Heart left ventricle (tissue), 16 donors: Measurements from ENCODE around the gene CDCA4. TPM values are rescaled to one million over a fixed set of nuclear protein-coding genes. Genes with fewer than 3 reads are reported as not detected.

ENCODE experiments used
- ATAC-seq, 4 donors: fragments of 200-7000 bp; cut with Tn5 transposase; one replicate each; pipeline ENCODE4 v1.9.1; 2020 to 2022; ENCODE audit warnings: moderate library complexity in 4 of 4, mild to moderate bottlenecking in 3 of 4, moderate number of reproducible peaks in 1 of 4
- DNase-seq, 5 donors: peaks; one replicate each; pipeline ENCODE4 v3.0.0-alpha.2; 2020
- H3K27ac ChIP-seq, 12 donors: fragments of 200-600 bp; sonication (generic) in 4 of 12; one replicate each; pipeline versions ENCODE4 v1.5.0 to v1.8.0; 2016 to 2022; ENCODE audit warnings: mild to moderate bottlenecking in 2 of 12
- H3K27me3 ChIP-seq, 9 donors: fragments of 200-600 bp; sonication (generic) in 2 of 9; one replicate each; pipeline versions ENCODE4 v1.5.1 to v1.8.0; 2016 to 2022; ENCODE audit warnings: mild to moderate bottlenecking in 3 of 9
- H3K36me3 ChIP-seq, 9 donors: fragments of 200-600 bp; sonication (generic) in 2 of 9; one replicate each; pipeline versions ENCODE4 v1.5.0 to v1.8.0; 2018 to 2022; ENCODE audit warnings: mild to moderate bottlenecking in 2 of 9
- H3K4me1 ChIP-seq, 12 donors: fragments of 200-600 bp; sonication (generic) in 4 of 12; one replicate each; pipeline versions ENCODE4 v1.5.0 to v1.8.0; 2016 to 2022; ENCODE audit warnings: mild to moderate bottlenecking in 3 of 12
- H3K4me3 ChIP-seq, 12 donors: fragments of 200-600 bp; sonication (generic) in 4 of 12; one replicate each; pipeline versions ENCODE4 v1.5.0 to v1.8.0; 2017 to 2022; ENCODE audit warnings: mild to moderate bottlenecking in 9 of 12, moderate library complexity in 4 of 12
- H3K9me3 ChIP-seq, 12 donors: fragments of 200-600 bp; sonication (generic) in 4 of 12; one replicate each; pipeline versions ENCODE4 v1.5.0 to v1.8.0; 2016 to 2022; ENCODE audit warnings: mild to moderate bottlenecking in 1 of 12
- CTCF ChIP-seq, 12 donors: fragments of 200-600 bp; sonication (generic) in 4 of 12; IDR thresholded peaks; one replicate each; pipeline versions ENCODE4 v1.5.0 to v1.8.0; 2018 to 2022; ENCODE audit warnings: antibody characterized with exemption in 12 of 12, mild to moderate bottlenecking in 5 of 12
- POLR2A ChIP-seq, 2 donors: fragments of 450-650 bp; IDR thresholded peaks; one replicate each; pipeline ENCODE4 v1.6.1; 2017; ENCODE audit warnings: antibody characterized with exemption in 2 of 2, mild to moderate bottlenecking in 2 of 2, moderate library complexity in 2 of 2
- WGBS, 4 donors: extraction: QIAGEN DNeasy Blood & Tissue Kit in 2 of 4; methylation state at CpG; one replicate each; pipeline versions ENCODE4 v1.1.5 to v1.1.7; 2013 to 2018; 5-methylcytosine and 5-hydroxymethylcytosine counted together
- intact Hi-C, 10 donors: fragments of 100-400 bp; cut with DNase I; formaldehyde crosslinking; loops; one replicate each; pipeline versions ENCODE4 v1.11.1 to v1.14.2; 2022
- polyA plus RNA-seq, 2 donors: library from polyadenylated mRNA; stranded (reverse); fragments of 200-250 nt; gene quantifications; one replicate each; pipeline ENCODE4 v1.2.3, GENCODE V29; 2013
- total RNA-seq, 9 donors: library from RNA; depleted of rRNA in 2 of 9; stranded (reverse); fragments of >200 nt in 2 of 9; fragmentation: NEBNext Ultra II Directional in 3 of 9; extraction: Animal tissue kit (Norgen Biotek cat#: 25700) in 3 of 9; gene quantifications; one replicate each; pipeline versions ENCODE4 v1.1.0 to v1.2.4, GENCODE V29; 2016 to 2023
- donor health status: ischemic (EF 13 %, LVEDD 7.1; RV severe dilation, severe dysfunction).
- donor health status: healthy with polysubstance abuse.
- donor health status: DM: no; HTN: yes; CAD: no.
- donor health status: DM: no; HTN: no; CAD: no.
- donor health status: ischemic (EF 25% LVEDD 6.9; RV normal size, moderate dysfunction).
- donor health status: ischemic (EF 25% LVEDD 5.7; RV mildly dilated, moderate dysfunction).
- donor health status: healthy.
- donor health status: DM: yes; HTN: yes; CAD: no.
- donor health status: ischemic (EF 35%, LVEDD 5.7; RV mildly dilated, moderate dysfunction).
- donor health status: nonischemic (EF 11% LVEDD 7.7; RV severe dilation, severe dysfunction).
- donor health status: DM: yes; HTN: yes; CAD: no.
- donor health status: PGD.
- donor health status: ischemic (EF 29% LVEDD 5.4; RV normal size, mild dysfunction).
- donor health status: nonischemic (EF 23%, LVEDD 6.1; RV moderate dilation, normal function).

CDCA4 gene
- total and polyA plus RNA-seq, 11 donors, result 1.4 to 6.0 (median 2.4) TPM

- peaks cover 10 to 56% (median 38%) of the 10 kb centered on the region in 12 donors for H3K4me1 ChIP-seq
- peak overlapping the region in 1 of 12 donors; percentile 64 for H3K4me3 ChIP-seq
- ATAC-seq (no peak), DNase-seq (no peak)
- TF ChIP-seq CTCF (IDR thresholded peaks at IDR 0.05) (no peak), POLR2A (IDR thresholded peaks at IDR 0.05) (no peak)
- H3K36me3 ChIP-seq, result peaks cover 0 to 18% (median 0%) of the 10 kb centered on the region in 9 donors
- H3K27me3 ChIP-seq, result peaks cover 0 to 5% (median 0%) of the 10 kb centered on the region in 9 donors
- 87 to 91% (median 89%) methylated on average over 12 to 16 of the region's 16 CpGs for WGBS, 4 donors
- H3K9me3 ChIP-seq, result no peaks in the 10 kb centered on the region
- intact Hi-C loops, result no loop called here
- peak overlapping the region in 11 of 12 donors; percentile 62 to 95 (median 84) for H3K27ac ChIP-seq
These were observed 39.2 kb upstream of the CDCA4 start for GRCh38 chr14:105059925-105060565.

GRCh38 chr14:105059035-105059924 is 38.4 kb upstream of the CDCA4 start:
- intact Hi-C loops, result no loop called here
- Histone ChIP-seq H3K9me3 (no peaks in the 10 kb centered on the region), H3K36me3 (peaks cover 0 to 22% (median 0%) of the 10 kb centered on the region in 9 donors), H3K27me3 (peaks cover 0 to 5% (median 0%) of the 10 kb centered on the region in 9 donors), H3K4me3 (peak overlapping the region in 1 of 12 donors; percentile 64), H3K27ac (peak overlapping the region; percentile 32 to 95 (median 82)), H3K4me1 (peaks cover 10 to 56% (median 38%) of the 10 kb centered on the region in 12 donors)
- TF ChIP-seq CTCF (IDR thresholded peaks at IDR 0.05) (peak in 5 of 12 donors; percentile 9 to 36 (median 15)), POLR2A (IDR thresholded peaks at IDR 0.05) (peak in 1 of 2 donors; percentile 20)
- 57 to 71% (median 65%) methylated on average over 15 to 22 of the region's 22 CpGs for WGBS, 4 donors
- peak in 3 of 4 donors; percentile 12 to 36 (median 25) for ATAC-seq
- DNase-seq, result peak in 1 of 5 donors; percentile 63

- H3K27ac ChIP-seq, result peak overlapping the region in 6 of 12 donors; percentile 30 to 95 (median 38)
- intact Hi-C loops, result no loop called here
- TF ChIP-seq CTCF (IDR thresholded peaks at IDR 0.05) (no peak), POLR2A (IDR thresholded peaks at IDR 0.05) (no peak)
- H3K4me3 ChIP-seq, result no peak overlapping the region
- H3K4me1 ChIP-seq, result peaks cover 10 to 52% (median 38%) of the 10 kb centered on the region in 12 donors
- DNase-seq (no peak), ATAC-seq (peak in 1 of 4 donors; percentile 7)
- H3K9me3 ChIP-seq, result no peaks in the 10 kb centered on the region
- WGBS, 4 donors, result 92 to 95% (median 94%) methylated on average over 10 to 14 of the region's 14 CpGs
- peaks cover 0 to 5% (median 0%) of the 10 kb centered on the region in 9 donors for H3K27me3 ChIP-seq
- peaks cover 0 to 25% (median 0%) of the 10 kb centered on the region in 9 donors for H3K36me3 ChIP-seq
These were observed 37.7 kb upstream of the CDCA4 start for GRCh38 chr14:105058521-105059034.
